ENCODE data around the gene GAPT.

Gene GAPT

DNA sequence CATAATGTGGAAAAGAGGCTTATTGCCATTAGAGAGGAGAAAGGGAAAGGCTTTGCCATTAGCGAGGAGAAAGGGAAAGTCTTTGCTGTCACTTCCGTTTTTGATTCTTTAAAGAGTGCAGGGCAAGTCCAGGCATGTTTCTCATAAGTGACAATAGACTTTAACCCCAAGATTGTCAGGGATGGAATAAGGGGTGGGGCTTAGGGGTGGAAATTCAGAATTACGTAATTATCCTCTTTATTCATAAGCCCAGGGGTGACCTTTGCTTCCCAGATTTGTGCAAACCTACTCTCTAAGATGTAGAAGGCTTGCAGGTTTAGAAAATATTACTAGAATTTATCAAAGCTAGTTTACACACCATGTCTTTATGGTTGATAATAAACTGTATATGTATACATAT, 29.1 kb upstream of the GAPT start:
- ATAC-seq, result no peak

DNA sequence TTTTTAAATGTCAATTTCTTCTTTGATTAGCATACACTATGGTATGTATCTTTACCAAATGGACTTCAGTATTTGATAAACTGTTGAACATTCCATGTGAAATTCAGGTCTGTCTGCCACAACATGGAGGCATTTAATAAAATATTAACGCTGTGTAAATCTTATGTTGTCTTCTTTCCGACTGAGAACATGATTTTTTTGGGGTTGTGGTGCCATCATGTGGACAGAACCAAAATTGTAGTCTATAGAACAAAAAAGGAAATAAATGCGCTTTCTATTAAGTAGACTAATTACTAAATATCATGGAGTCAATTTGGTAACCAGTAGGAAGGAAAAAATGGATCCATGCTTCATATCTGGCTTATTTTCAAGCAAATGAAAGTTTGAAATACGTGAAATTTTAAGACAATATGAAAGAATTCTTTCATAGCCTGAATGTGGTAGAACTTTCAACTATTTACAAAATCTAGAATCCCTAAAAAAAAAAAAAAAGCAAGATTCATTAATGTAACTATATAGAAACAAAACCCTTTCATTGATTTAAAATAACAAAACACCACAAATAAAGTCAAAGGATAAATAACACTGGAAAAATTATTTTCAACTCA, 28.5 kb upstream of the GAPT start:
- no peak for ATAC-seq

GRCh38 chr5:58466939-58467338, 24.3 kb upstream of the GAPT start:
- ATAC-seq, result peak; percentile 74 to 82

DNA sequence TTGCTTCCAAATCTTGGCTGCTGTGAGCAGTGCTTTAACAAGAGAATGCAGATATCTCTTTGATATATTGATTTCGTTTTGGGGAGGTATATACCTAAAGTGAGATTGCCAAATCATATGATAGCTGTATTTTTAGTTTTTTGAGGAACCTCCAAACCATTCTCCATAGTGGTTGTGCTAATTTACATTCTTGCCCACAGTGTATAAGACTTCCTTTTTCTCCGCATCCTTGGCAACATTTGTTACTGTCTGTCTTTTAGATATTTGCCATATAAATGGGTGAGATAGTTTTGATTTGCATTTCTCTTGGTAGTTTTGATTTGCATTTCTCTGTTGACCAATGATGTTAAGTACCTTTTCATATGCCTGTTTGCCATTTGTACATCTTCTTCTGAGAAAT, 21.3 kb upstream of the GAPT start:
- no peak for ATAC-seq

DNA sequence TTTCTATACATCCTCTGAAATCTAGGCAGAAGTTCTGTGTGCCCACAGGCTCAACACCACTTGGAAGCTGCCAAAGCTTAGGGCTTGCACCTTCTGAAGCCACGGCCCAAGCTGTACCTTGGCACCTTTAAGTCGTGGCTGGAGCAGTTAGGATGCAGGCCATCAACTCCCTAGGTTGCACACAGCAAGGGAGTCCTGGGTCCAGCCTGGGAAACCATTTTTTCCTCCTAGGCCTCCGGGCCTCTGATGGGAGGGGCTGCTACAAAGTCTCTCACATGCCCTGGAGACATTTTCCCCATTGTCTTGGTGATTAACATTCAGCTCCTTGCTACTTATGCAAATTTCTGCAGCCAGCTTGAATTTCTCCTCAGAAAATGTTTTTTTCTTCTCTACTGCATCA, 15.8 kb upstream of the GAPT start:
- no peak for ATAC-seq

DNA sequence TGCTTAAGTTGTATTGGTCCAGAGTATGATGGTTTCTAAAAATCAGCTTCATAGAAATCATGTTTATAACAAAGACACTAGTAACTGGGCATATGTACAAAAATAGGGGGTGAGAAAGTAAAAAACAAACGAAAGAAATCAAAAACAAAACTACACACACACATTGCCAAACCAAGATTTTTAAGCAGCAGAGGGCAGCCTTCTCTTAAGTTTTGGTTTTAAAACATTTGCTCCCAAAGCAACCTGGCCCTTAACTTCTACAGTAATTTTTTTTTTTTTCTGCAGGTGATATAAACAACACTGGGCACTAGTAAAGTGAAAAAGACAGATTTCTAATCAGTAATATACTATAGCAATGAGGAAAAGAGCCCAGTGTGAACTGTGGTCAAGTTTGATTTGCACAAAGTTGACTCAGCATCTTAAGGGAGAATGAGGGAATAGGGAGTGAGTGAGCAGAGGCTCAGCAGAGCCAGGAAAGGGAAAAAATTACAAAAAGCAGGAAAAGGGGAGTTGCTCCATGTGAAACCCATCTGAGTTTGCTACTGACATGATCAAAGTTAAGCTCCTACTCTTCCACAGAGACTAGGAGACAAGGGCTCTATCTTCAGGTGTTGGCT, 13.4 kb upstream of the GAPT start:
- no peak for ATAC-seq

GRCh38 chr5:58481066-58481676, 10.1 kb upstream of the GAPT start:
- no peak for ATAC-seq

GRCh38 chr5:58481828-58482227, 9.4 kb upstream of the GAPT start:
- no peak for ATAC-seq

DNA sequence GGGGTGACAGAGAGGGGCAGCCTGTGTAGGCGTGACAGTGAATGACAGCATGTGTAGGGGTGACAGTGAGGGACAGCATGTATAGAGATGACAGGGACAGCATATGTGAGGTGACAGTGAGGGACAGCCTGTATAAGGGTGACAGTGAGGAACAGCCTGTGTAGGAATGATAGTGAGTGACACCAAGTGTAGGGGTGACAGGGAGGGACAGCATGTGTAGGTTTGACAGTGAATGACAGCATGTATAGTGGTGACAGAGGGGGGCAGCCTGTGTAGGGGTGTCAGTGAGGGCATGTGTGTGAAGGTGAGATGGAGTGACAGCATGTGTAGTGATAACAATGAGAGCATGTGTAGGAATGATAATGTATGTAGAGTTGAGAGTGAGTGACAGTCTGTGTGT, 8.7 kb upstream of the GAPT start:
- ATAC-seq, result no peak

GRCh38 chr5:58484505-58484904, 6.7 kb upstream of the GAPT start:
- ATAC-seq, result no peak

DNA sequence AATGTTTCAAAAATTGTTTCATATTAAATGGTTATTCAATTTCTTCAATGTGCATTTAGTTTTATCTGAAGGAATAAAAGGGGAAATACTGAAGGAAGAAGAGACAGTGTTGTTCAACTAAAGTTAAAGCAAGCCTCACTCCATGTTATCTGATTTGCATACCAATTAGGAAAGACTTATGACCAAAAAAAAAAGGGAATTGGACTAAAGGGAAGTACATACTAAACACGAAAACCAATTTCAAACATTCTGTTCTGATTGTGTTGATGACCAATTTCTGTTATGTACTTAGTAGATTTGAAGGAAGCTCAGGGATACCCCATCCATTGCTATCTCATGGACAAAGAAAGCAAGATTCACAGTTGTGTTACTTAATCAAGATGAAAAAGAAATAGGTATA, 4.9 kb upstream of the GAPT start:
- ATAC-seq, result no peak

DNA sequence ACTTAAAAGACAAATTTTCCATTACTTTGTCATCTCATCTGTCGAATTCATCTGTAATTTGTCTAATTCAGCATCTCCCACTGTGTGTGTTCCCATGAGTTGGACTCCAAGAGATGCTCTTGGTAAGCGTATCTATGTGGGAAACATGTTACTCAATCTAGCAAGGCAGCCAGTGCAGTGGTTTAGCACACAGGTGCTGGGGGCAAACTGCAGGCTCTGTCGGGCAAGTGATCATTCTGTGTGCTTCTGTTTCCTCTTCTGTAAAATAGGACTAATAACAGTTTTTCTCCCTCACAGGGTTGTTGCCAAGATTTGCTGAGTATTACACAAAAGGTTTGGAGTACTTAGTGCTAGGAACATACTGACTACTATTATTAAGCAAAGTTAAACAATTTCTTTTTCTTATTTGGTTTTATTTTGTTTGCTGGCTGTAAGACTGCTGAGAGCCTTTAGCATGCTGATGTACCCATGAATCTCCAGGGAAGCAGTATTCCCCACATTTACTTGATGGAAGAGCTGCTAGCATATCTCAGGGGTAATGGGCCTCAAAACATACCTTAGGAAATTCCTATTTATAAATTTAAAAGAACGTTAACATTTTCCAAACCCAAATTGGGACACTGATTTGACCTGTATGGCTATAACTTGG, 709 bp upstream of the GAPT start:
- ATAC-seq, result no peak

DNA sequence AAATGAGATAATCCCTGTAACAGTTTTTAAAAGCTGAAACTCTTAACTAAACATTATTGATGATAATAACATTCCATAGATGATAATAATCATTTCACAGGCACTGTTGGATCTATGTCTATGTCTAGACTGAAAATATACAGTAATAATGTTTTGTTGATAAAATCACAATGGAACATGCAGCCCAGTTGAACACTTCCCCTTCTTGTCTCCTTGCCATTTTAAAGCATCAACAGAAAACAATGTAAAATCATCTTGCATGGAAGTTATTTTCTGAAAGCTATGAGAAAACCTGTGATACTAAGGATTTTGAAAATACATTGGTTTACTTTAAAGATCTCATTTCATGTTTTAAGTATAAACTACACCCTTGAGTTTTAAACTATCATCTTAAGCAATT, 1.9 kb downstream of the GAPT start:
- no peak for ATAC-seq

- ATAC-seq, result no peak
These were observed 5.3 kb downstream of the GAPT start for GRCh38 chr5:58496488-58496887.

- no peak for ATAC-seq
These were observed 6.2 kb downstream of the GAPT start for GRCh38 chr5:58497386-58497785.

- ATAC-seq, result no peak
These were observed 6.7 kb downstream of the GAPT start for GRCh38 chr5:58497921-58498320.

DNA sequence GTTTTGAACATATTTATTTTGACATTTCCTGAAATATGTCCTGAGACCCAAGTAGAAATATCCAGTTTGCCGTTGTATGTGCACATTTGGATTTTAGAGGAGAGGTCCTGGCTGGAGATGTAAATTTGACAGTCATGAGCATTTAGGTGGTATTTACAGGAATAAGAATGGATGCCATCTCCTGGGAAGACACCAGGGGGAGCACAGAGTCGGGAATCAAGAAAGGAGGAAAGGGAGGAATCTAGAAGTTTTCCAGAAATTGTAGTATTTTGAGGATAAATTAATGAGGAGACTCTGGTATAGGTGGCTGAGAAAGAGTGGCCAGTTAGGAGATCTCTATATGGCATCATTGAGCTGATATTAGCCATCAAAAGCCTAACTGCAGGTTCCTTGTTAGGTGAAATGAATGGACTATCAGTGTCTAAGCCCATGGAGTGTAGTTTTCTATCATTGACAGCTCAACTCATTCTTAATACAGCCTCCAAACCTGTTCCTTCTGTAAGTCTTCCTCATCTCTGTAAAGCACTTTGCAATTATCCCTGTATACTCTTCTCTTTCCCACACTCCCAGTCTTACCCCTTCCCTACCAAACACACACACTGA, 7.2 kb downstream of the GAPT start:
- ATAC-seq, result no peak

- no peak for ATAC-seq
These were observed 8.0 kb downstream of the GAPT start for GRCh38 chr5:58499231-58499630.

DNA sequence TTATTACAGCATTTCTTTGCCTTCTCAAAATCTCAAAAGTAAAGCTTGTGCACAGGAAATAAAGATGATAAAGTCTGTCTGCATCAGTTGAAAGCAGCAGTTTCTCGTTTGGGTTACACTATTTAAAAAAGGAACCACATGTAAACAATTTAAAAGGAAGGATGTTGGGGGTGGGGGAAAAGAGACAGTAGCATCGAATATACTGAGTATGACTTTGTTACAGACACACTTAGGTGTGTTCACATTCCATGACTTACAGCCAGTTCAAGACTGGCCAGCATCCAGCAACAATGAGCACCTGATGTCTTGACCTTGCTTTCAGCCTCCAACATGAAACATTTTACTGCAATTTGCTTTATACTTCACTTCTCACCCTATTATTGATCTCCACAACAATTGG, 8.7 kb downstream of the GAPT start:
- ATAC-seq, result no peak

DNA sequence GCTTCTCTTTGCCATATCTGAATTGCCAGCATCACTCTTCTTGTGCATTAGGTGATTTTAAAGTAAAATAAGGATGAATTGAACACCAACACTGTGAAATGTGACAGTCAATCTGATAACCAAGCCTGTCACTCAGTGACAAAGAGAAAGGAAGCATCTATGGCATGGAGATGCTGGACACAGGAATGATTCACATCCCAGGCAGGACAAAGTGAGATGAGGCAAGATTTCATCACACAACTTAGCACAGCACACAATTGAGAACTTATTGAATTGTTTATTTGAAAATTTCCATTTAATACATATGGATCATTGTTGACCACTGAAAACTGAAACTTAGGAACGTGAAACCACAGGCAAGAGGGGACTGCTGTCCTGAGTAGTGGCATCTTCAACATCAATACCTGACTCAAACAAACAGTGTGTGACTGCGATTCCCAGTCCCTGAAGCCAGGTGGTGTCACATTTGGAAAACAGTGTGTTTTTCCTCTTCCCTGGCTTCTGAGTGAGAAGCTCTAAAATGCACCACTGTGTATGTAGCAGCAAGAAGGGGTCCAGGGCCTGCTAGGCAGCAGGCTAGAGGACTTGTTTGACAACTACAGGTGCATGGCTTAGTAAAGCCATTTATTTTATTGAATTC, 10.7 kb downstream of the GAPT start:
- no peak for ATAC-seq

- ATAC-seq, result no peak
These were observed 12.3 kb downstream of the GAPT start for GRCh38 chr5:58503390-58504046.

DNA sequence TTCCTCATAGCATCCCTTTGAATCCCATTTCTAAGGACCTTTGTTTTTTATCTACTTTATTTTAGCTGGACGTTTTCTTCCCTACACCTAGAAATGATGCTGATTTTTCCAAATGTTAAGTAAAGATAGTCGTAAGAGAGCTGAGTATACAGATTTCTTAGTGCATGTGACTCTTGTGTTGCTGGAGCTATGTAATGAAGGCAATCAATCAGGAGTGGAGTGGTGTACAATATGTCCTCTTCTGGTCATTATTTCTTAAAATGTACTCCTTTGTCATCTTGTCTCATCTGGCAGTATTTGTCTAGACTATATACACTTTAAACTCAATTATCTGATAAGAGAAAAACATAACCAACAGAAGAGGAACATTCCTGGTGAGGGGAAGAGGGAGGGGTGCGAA, 13.5 kb downstream of the GAPT start:
- no peak for ATAC-seq

GRCh38 chr5:58505502-58505901, 14.3 kb downstream of the GAPT start:
- ATAC-seq, result no peak
